NCI-H146 treated with DMSO at 0.1 percent for 48 hours (cell line): ENCODE results near the gene CYP4A11.
"Not testable (repeated sequence)": the region's sequence is repeated elsewhere in the genome, so short reads cannot be mapped to it uniquely, and the experiment has no call there.

Experiments
- DNase-seq: peaks from one replicate; lab custom pipeline; 2025; ENCODE audit not compliant: unreplicated experiment; lab: John Stamatoyannopoulos, UW

CYP4A11 gene

GRCh38 chr1:46941135-46941694 is at the start of gene CYP4A11:
TSS of gene CYP4A11 (minus strand) at chr1:46941476. CDS start at chr1:46941433, 43 bp downstream.
- no peak for DNase-seq

GRCh38 chr1:46990541-46990940 is 49.3 kb upstream of the CYP4A11 start:
- DNase-seq: not testable (repeated sequence)

- DNase-seq: no peak
These were observed 42.7 kb upstream of the CYP4A11 start for GRCh38 chr1:46983830-46984586.

- DNase-seq: no peak
These were observed 42.0 kb upstream of the CYP4A11 start for GRCh38 chr1:46983166-46983829.

- DNase-seq: no peak
These were observed 27.8 kb upstream of the CYP4A11 start for GRCh38 chr1:46969014-46969619.

- not testable (repeated sequence) for DNase-seq
These were observed 21.0 kb upstream of the CYP4A11 start for GRCh38 chr1:46962272-46962671.

GRCh38 chr1:46961066-46961758 is 19.9 kb upstream of the CYP4A11 start:
- DNase-seq: no peak

GRCh38 chr1:46960250-46960649 is 19.0 kb upstream of the CYP4A11 start:
- DNase-seq: no peak

- DNase-seq: not testable (repeated sequence)
These were observed 13.8 kb upstream of the CYP4A11 start for GRCh38 chr1:46955116-46955515.

- not testable (repeated sequence) for DNase-seq
These were observed 12.6 kb upstream of the CYP4A11 start for GRCh38 chr1:46953847-46954246.

GRCh38 chr1:46949417-46949666 is 8.1 kb upstream of the CYP4A11 start:
- DNase-seq: not testable (repeated sequence)

- no peak for DNase-seq
These were observed 7.5 kb upstream of the CYP4A11 start for GRCh38 chr1:46948629-46949416.

- DNase-seq: not testable (repeated sequence)
These were observed 6.4 kb upstream of the CYP4A11 start for GRCh38 chr1:46947706-46948105.

- no peak for DNase-seq
These were observed 810 bp upstream of the CYP4A11 start for GRCh38 chr1:46942086-46942485.

GRCh38 chr1:46940307-46940706 is 969 bp downstream of the CYP4A11 start:
- no peak for DNase-seq

- DNase-seq: no peak
These were observed 4.0 kb downstream of the CYP4A11 start for GRCh38 chr1:46937270-46937669.

- DNase-seq: no peak
These were observed 4.5 kb downstream of the CYP4A11 start for GRCh38 chr1:46936788-46937187.

- not testable (repeated sequence) for DNase-seq
These were observed 6.4 kb downstream of the CYP4A11 start for GRCh38 chr1:46934852-46935251.

GRCh38 chr1:46932020-46932419 is 9.3 kb downstream of the CYP4A11 start:
- not testable (repeated sequence) for DNase-seq

- no peak for DNase-seq
These were observed 10.1 kb downstream of the CYP4A11 start for GRCh38 chr1:46931151-46931550.
